B cell (primary cell): ENCODE measurements around the gene PAX2.

Source experiments
- EZH2 ChIP-seq: IDR thresholded peaks from 2 replicates; pipeline ENCODE4 v1.6.1; 2012; ENCODE audit warnings: borderline replicate concordance, low read depth, mild to moderate bottlenecking, moderate library complexity, low read length; ENCODE audit not compliant: insufficient read depth, poor library complexity, severe bottlenecking
- TF ChIP-seq, protein P1 (sequence below): fragments of 200-600 bp; IDR thresholded peaks from one replicate; pipeline ENCODE4 v1.8.0; 2022; ENCODE audit warnings: antibody characterized with exemption, mild to moderate bottlenecking

DNA sequence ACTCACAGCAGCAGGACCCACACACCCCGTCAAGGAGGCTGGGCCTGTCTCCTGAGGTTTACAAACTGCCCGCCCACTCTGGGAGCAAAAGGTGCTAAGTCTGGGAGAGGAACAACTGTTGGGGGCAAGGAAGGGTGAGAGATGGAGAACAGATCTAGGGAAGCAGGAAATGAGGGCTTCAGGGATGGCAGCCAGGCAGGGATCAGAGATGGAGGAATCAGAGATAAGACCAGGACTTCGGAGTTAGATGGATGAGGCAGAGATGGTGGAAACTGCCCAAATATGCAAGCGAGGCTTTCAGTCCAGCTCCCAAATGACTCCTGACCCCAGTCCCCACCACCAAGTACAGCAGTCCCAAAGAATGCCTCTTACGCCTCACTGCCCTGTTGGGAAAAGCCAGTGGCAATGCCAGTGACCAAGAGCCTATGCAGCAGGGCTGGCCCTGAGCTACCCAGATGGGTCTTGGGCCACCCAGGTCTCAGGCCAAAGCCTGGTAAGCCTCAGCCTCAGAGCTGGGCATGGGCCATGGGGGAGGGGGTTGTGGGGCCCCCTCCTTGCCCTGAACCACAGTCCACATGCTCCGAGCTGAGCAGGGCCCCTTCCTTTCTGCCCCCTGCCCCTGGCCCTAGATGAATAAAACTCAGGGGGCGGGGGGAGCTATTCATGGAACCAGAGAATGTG is 127.9 kb downstream of the PAX2 start:
- TF ChIP-seq, protein P1, sequence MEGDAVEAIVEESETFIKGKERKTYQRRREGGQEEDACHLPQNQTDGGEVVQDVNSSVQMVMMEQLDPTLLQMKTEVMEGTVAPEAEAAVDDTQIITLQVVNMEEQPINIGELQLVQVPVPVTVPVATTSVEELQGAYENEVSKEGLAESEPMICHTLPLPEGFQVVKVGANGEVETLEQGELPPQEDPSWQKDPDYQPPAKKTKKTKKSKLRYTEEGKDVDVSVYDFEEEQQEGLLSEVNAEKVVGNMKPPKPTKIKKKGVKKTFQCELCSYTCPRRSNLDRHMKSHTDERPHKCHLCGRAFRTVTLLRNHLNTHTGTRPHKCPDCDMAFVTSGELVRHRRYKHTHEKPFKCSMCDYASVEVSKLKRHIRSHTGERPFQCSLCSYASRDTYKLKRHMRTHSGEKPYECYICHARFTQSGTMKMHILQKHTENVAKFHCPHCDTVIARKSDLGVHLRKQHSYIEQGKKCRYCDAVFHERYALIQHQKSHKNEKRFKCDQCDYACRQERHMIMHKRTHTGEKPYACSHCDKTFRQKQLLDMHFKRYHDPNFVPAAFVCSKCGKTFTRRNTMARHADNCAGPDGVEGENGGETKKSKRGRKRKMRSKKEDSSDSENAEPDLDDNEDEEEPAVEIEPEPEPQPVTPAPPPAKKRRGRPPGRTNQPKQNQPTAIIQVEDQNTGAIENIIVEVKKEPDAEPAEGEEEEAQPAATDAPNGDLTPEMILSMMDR, result no peak
- TF ChIP-seq EZH2, result no peak
